Colon (tissue), 2 donors: ENCODE results near the gene GTF3A.
"Not testable (repeated sequence)": the region's sequence is repeated elsewhere in the genome, so short reads cannot be mapped to it uniquely, and the experiment has no call there.

Experiments
- FAIRE-seq: peaks from 2 replicates; lab custom pipeline; 2012; peaks lifted over from hg19 to GRCh38; lab: Jason Lieb, UNC
- donor health status: control.
- donor health status: control.

GTF3A gene

DNA sequence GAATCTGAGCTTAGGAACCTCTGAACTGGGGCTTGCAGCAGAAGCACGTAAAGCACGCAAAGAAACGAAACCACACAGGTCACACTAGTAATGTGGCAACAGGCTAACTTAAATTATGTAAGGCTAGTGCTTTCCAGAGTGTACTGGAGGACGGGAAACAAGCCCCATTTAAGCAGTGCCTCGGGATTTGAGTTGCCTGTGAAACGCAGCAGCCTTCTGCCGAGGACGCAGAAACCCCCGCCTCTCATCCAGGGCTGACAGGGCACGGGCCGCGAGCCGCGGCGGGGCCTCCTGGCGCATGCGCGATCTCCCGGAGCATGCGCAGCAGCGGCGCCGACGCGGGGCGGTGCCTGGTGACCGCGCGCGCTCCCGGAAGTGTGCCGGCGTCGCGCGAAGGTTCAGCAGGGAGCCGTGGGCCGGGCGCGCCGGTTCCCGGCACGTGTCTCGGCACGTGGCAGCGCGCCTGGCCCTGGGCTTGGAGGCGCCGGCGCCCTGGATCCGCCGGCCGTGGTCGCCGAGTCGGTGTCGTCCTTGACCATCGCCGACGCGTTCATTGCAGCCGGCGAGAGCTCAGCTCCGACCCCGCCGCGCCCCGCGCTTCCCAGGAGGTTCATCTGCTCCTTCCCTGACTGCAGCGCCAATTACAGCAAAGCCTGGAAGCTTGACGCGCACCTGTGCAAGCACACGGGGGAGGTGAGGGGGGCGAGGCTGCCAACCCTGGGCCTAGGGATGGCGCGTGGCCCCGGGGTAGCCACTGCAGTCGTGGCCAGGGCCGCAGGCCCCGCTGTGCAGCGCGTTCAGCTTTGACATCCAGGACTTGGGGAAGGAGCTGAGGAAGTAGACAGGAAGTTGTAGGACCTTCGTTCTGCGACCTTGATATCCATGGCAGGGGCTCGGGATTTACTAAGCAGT, at the start of gene GTF3A:
Gene GTF3A (plus strand): TSS at position 374 of the 912 bp plus-strand sequence.
- no peak for FAIRE-seq

DNA sequence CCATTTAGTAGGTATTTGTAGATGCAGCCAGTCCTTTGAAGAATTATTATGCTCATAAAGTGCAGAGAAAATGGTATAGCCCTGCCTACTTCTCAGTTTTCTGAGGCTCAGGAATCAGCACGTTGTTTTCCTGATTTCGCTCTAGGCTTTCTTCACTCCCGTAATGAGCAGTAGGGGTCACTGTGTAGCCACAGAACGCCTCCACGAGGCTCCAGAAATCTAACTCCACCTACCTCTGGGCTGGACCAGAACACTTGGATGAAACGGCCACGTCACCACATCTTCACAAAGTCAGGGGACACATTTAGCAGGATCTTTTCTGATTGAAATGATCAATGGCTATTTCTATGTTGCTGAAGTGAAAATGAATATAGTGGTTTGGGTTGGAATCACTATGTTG, 49.8 kb upstream of the GTF3A start:
- no peak for FAIRE-seq

DNA sequence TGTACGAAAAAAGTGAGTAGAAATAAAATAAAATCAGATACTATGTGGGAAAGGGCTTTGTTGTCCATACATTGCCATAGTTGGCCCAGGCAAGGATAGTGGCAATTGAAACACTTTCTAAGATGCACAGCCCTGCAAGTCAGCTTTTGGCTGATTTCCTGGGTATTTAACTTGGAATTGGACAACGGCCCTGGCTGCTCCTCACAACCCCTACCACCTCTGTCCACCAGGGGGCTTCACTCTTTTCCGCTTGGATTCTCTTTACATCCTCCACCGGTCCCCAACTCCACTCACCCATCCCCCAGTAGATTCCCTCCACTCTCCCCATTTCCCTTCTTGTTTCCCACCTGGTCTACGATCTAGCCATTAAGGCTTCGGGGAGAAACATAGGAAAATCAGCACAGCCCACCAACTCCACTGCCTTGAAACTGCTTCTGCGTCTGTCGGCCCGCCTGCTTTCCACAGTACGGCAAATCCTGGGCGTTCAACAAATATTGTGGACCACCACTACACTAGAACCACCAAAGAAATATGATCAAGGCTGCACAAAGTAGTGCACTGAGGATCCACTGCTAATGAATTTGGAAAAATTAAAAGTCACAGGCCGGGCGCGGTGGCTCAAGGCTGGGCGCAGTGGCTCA, 48.6 kb upstream of the GTF3A start:
- FAIRE-seq = no peak

DNA sequence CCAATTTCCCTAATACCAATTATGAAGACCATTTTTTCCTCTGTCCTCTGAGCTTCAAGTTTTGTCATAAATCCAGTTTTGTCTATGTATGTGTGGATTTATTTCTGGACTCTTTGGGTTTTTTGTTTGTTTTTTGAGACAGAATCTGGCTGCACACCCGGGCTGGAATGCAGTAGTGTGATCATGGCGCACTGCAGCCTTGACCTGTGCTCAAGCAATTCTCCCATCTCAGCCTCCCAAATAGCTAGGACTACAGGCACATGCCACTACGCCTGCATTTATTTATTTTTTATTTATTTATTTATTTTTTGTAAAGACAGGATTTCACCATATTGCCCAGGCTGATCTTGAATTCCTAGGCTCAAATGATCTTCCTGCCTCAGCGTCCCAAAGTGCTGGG, 45.3 kb upstream of the GTF3A start:
- FAIRE-seq = no peak

DNA sequence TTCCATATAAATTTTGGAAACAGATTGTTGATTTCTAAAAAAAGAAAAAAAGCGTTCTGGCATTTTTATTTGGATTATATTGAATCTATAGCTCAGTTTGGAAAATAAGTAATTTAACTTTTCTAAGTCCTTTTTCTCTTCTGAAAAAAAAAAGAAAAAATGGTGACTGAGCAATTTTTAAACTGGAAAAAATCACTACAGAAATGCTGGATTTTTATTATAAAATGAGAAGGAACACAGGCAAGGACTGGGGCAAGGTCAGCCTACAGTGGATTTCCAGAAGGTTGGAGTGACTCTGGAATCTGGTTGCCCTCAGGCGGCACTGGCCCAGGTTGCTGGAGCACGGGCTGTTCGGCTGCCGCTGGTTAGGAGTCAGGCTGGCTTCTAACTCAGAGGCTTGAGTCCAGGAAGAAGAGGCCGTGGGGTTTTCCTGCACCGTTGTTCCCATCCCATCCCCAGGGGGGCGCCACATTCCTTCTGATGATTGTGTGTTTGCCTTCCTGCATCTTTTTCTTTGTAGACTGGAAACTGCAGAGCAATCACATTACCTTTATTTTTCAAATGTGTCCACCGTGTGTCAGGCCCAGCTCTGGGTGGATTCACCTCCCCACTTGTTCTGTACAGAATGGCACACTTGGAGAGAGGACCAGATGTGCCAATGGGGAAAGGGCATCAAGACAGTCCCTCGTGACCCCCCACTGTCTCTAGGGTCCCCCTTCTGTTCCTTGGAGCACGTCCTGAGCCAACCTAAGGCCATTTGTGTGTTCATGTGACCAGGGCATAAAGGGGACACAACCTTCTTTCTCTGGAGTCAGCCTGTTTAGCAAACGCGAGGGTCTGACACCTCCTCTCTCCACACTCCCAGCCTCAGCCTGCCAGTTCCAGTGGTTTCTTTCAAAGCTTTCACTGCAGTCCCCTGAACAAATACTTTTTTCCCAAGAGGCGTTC, 44.5 kb upstream of the GTF3A start:
- FAIRE-seq = no peak

DNA sequence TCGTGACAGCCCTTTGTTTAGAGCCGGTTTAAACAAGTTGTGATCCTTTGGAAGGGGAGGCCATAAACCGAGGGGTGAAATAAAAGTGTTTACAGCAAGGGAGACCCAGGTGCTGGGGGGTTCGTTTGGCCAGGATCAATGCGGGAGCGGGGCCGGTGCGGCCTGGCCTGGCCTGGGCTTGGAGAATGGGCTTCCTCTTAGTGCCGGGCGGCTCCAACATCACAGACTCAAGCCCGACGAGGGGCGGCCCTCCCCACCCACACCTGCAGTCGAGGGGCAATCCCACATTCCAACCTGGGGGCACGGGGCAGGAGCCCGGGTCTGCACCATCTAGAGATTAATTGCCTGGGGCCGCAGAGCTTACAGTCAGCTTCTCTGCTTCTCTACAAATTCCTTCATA, 42.8 kb upstream of the GTF3A start:
- no peak for FAIRE-seq

DNA sequence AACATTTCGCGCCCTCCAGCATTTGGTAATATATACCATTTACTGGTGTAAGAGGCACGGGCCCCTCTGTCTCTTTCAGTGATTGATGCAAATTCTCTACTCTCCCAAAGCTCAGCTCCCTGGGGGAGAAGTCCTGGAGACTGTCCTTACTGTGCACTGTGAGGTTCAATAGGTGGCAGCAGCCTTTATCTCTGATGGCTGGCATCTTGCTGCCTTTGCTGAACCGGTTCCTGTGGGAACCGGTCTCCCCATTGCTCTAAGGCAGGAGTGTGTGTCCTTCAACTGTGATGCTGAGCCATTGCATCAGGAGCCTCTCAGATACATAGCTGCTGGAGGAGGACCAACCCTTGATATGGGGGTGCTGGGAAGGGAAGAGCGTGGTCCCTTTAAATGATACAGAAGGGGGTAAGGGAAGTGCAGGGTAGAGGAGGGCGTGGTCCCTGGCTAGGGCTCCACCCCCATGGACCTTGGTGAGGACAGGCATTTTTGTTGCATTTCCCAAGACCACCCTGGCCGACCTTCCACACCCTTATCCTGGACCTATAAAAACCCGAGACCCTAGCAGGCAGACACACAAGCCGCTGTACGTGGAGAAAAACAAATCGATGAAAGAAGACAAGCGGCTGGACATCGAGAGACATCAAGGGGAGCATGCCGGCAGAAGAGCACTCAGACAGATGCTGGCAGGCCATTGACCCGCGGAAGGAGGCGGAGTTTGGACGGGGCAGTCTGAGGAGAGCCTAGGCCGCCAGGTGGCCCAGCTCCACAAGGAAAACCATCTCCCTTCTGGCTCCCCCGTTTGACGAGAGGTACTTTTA, 41.1 kb upstream of the GTF3A start:
- no peak for FAIRE-seq

DNA sequence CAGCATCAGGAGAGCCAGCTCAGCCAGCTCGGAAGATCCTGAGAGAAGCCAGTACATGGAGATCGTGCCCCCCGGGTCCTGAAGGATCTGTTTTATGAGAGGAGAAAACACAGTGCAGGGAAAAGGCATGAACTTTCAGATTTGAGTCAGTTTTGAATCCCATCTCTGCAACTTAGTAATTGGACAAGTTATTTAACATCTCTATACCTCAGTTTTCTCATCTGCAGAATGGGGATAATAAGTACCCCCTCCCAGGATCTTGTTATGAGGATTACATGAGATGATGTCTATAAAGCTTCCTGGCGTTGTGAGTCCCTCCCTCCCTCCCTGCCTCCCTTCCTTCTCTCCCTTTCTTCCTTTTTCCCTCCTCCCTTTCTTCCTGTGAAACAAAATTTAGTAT, 40.1 kb upstream of the GTF3A start:
- no peak for FAIRE-seq

DNA sequence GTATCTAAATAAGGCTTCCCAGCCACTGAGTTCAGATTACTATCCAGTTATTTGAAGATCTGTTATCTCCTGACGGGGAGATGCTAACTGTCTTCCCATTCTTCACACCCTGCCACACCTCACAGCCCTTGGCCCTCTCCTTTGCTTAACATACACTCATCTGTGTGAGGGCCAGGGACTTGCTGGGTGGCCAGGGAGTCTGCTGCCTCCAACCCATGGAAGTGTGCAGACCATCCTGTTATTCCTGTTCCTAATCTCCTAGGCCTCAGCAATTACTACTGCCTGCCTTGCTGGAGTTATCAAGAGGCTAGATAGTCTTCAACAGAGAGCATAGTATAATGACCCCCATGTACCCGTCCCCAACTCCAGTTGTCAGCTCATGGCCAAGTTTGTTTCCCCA, 36.2 kb upstream of the GTF3A start:
- FAIRE-seq = no peak

DNA sequence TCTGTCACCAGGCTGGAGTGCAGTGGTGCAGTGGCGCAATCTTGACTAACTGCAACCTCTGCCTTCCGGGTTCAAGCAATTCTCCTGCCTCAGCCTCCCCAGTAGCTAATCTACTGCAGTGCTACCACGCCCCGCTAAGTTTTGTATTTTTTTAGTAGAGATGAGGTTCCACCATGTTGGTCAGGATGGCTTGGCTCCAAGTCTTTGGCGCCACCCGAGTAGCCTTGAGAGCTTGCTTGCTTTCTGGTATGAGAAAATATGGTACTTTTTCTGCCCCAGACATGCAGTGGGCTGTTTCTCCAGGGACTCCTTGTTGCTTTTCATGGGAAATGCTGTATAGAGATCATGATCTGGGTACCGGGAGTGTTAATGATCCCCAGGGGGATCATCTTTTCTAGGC, 34.5 kb upstream of the GTF3A start:
- no peak for FAIRE-seq

DNA sequence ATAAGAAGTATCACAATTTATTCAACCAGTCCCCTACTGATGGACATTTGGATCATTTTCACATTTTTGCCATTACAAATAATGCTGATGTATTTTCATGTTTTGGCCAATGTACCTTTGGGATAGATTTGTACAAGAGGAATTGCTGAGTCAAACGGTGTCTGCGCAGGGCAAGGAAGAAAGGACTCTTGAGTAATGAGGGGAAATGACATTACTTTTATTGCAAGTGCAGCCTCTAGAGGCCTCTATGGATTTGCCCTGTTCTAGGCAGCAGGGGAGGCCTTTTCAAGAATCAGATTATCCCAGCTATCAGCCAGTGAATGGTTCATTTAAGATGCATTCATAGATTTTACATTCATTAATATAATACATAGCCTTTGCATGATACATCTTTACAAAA, 32.9 kb upstream of the GTF3A start:
- no peak for FAIRE-seq

DNA sequence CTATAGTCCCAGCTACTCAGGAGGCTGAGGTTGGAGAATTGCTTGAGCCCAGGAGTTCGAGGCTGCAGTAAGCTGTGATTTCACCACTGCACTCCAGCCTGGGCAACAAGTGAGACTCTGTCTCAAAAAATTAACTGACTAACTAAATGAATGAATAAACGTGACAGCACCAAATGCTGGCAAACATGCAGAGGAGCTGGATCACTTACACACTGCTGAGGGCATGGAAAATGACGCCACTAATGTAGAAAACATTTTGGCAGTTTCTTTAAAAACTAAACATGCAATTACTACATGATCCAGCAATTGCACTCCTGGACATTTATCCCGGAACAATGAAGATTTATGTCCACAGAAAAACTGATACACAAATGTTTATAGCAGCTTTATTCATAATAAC, 31.3 kb upstream of the GTF3A start:
- no peak for FAIRE-seq

DNA sequence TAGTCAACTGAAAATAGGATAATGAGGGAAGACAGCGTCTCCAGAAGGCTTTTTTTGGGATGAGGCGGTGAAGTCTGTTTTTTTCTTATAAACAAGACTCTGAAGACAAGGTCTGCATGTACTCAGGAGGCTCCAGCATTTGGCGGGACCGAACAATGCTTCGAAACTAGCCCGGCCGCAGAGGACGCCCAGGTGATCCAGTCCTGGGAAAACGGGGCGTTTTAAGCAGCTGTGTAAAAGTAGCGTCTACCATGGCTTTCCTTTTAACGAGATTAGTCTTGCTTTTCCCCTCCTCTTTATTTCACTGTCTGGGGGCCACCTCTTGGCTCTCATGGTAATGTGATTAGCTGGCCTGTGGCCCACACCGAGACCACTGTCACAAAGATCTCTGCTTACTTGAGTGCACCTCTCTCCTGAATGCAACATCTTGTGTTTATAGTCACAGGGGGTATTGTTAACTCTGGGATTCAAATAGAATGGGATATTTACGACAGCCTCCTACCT, 29.4 kb upstream of the GTF3A start:
- no peak for FAIRE-seq

DNA sequence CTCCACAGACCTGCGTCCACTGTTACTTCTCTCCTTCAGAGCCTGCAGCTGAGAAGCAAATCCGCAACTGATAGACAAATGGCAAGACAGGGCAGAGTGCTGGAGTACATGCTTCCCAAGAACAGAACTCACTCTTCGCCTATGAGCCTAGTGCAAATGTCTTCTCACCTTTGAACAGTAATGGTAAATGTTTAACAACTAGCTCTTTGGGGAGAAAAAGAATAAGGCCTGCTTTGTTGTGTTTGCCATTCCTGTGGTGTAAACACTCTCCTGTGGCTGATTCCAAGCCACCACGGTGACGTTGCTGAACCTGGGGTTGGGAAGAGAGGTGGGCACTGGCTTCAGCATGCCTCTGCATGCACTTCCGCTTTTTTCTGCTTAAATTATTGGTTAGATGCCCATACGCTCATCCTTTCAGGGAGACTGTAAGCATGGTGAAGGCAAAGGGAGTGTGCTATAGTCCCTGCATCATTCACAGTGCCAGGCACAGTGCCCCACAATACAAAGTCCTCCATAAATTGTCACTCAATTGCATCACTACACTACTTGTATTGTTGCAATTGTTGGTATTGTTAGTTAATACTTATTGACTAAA, 28.1 kb upstream of the GTF3A start:
- no peak for FAIRE-seq

DNA sequence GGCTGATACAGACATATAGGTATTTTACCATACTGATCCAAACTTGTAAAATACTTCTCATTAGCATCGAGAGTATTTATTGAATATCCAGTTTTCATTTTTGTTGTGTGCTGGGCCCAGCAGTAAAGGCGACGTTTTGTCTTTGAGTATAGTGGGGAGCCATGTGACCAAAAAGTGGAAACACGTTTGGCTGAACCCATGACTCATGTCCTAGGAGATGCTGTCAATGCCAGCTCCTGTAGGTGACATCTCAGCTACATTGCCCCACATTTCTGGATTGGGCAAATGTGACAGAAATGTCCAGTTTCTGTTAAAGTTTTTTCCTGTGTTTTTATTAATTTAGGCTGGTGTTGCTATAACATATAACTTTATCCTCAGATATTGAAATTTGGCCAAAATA, 26.1 kb upstream of the GTF3A start:
- no peak for FAIRE-seq

DNA sequence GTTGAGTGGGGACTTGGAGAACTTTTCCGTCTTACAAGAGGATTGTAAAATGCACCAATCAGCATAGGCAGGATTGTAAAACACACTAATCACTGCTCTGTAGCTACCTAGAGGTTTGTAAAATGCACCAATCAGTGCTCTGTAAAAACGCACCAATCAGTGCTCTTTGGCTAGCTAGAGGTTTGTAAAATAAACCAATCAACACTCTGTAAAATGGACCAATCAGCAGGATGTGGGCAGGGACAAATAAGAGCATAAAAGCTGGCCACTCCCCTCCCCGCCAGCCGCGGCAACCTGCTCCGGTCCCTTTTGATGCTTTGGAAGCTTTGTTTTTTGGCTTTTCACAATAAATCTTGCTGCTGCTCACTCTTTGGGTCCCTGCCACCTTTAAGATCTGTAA, 24.0 kb upstream of the GTF3A start:
- FAIRE-seq = not testable (repeated sequence)

DNA sequence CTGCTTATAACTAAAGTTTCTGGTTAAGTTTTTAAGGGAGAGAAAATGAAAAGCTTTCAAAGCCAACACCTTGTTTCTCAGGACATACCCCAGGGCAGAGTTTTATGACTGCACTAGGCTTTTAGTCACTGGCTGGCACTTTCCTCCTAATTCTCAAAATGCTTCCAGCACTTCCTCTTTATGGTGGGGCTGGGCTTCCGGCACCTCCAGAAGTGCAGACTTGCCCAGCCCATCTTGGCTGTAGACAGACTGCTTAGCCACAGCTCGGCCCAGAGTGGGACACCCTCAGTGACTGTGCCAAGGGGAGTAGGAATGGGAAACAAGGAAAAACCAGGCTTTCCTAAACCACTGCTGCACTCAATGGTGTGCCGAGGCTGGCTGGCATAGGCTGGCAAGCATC, 23.2 kb upstream of the GTF3A start:
- no peak for FAIRE-seq

DNA sequence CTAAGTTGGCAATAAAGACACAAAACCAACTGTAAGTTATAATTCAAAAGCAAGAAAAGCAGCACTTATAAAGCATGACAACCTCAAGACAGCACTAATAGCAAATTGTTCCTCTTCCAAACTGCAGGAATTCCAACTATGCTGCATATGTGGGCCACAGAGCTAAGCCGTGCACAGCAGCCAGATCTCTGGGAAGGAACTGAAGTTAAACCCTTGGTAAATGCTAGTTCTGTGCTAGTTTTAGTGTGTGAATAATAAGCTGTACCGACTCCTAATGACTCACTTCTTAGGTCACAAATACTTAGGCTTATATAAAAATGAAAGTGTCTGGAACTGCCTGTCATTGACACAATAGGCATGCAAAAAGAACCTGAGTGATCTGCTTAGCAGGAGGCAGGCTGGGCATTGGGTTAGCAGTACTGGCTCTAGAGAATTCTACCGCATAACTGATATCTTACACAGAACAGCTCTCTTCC, 21.2 kb upstream of the GTF3A start:
- FAIRE-seq = no peak

DNA sequence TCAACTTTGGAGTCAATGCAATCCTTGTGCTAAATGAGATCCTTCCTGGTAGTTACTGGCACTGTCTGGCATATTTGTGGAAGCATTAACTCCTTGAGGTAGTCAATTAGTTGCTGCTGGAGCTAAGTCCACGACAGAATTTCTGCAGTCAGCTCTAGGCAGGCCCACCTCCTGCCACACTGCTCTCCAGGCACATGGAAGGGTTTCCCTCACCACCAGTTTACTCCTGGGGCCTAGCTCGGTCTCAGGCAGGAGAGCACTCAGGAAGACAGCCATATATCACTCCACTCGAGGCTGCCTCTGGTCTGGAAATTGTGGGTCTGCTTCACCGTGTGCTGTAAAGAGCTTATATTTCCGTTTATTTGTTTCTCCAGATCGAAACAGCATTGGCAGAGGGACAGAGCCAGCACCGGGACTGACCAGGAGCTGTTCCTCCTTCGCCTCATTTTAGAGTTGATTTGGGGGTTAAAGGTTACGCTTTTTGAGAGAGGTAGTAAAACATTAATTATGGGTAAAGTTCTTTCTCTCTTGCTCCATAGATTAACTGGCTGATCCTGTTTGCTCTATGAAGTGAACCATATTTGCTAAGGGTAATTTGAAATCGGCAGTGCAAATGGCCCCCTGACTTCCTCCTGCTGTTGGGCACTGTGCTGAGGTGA, 20.6 kb upstream of the GTF3A start:
- peak; percentile 10 for FAIRE-seq

DNA sequence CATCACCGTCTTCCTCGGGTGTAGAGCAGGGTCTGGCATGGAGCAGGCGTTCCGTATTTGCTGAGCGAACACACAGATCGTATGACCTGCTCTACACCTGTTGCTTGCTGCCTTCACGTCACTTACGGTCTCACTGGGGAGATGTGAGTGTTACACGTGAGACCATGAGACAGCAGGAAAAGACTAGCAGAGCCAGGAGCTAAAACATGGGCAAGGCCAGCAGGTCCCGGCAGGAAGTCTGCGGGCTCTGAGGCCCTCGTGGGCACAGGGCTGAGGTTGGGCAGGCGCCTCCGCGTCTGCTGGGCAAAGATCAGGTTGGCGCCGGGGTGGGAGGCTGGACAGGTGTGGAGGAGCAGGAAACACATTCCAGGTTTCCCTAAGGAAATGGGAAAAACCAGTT, 19.7 kb upstream of the GTF3A start:
- FAIRE-seq = no peak
